ENCODE measurements around the gene RUNX2. TPM values are rescaled to one million over a fixed set of nuclear protein-coding genes. Genes with fewer than 3 reads are reported as not detected.

The RUNX2 gene
- polyA plus RNA-seq, 1 of the 3 experiments (the other 2 are of a cell fraction) = 4.4 TPM

DNA sequence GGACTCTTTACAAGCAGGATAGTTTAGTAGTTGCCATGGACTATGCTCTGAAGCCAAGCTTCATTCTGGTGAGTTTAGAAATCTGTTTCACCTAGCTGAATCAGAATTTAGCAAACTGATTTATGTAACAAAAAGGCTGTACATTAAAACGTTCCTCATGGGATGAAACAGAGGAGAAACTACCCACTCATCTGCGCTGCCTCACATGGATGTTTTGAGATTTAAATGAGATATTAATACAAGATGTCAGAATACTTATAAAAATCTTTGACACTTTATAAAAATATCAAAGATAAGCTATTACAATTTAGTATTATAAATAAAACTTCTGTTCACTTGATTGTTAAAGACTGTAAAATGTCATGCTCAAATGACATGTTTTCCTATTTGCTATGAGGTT lies 16.8 kb downstream of the RUNX2 start:
- H3K36me3 ChIP-seq (replicated peaks in 1 of 2; ENCODE audit: control insufficient read depth in 1 of 2, insufficient read depth in 2 of 2, low read length in 1 of 2) = no peaks in the 10 kb centered on the region
- H3K79me2 ChIP-seq (ENCODE audit: insufficient read depth) = no peaks in the 10 kb centered on the region; the same call in 1 of the 2 replicates
- H3K27ac ChIP-seq (ENCODE audit: low read depth in 2 of 2, low read length in 1 of 2) = no peak overlapping the region
- TF ChIP-seq, protein P1, sequence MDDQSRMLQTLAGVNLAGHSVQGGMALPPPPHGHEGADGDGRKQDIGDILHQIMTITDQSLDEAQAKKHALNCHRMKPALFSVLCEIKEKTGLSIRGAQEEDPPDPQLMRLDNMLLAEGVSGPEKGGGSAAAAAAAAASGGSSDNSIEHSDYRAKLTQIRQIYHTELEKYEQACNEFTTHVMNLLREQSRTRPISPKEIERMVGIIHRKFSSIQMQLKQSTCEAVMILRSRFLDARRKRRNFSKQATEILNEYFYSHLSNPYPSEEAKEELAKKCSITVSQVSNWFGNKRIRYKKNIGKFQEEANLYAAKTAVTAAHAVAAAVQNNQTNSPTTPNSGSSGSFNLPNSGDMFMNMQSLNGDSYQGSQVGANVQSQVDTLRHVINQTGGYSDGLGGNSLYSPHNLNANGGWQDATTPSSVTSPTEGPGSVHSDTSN (IDR thresholded peaks at IDR 0.05) = no peak
- no peak for TF ChIP-seq JUND (IDR thresholded peaks at IDR 0.05)
- TF ChIP-seq YY1 (IDR thresholded peaks at IDR 0.05; ENCODE audit: low read depth) = no peak
- TF ChIP-seq, protein P2, sequence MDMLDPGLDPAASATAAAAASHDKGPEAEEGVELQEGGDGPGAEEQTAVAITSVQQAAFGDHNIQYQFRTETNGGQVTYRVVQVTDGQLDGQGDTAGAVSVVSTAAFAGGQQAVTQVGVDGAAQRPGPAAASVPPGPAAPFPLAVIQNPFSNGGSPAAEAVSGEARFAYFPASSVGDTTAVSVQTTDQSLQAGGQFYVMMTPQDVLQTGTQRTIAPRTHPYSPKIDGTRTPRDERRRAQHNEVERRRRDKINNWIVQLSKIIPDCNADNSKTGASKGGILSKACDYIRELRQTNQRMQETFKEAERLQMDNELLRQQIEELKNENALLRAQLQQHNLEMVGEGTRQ (IDR thresholded peaks at IDR 0.05; ENCODE audit: borderline replicate concordance, low read depth, low read length) = no peak
- no peak for TF ChIP-seq TCF12 (IDR thresholded peaks at IDR 0.05)
- TF ChIP-seq, protein P3, sequence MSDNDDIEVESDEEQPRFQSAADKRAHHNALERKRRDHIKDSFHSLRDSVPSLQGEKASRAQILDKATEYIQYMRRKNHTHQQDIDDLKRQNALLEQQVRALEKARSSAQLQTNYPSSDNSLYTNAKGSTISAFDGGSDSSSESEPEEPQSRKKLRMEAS (IDR thresholded peaks at IDR 0.05; ENCODE audit: low read depth) = no peak
- no peak for TF ChIP-seq GABPA (IDR thresholded peaks at IDR 0.05; ENCODE audit: low read depth)
- no peak for TF ChIP-seq RXRA (IDR thresholded peaks at IDR 0.05; ENCODE audit: borderline replicate concordance, low read depth)
- no peak for TF ChIP-seq NRF1 (IDR thresholded peaks at IDR 0.05; ENCODE audit: low read depth, low read length)
- TF ChIP-seq, protein P4, sequence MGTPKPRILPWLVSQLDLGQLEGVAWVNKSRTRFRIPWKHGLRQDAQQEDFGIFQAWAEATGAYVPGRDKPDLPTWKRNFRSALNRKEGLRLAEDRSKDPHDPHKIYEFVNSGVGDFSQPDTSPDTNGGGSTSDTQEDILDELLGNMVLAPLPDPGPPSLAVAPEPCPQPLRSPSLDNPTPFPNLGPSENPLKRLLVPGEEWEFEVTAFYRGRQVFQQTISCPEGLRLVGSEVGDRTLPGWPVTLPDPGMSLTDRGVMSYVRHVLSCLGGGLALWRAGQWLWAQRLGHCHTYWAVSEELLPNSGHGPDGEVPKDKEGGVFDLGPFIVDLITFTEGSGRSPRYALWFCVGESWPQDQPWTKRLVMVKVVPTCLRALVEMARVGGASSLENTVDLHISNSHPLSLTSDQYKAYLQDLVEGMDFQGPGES (IDR thresholded peaks at IDR 0.05; ENCODE audit: low read depth, low read length) = no peak
- TF ChIP-seq TAF1 (IDR thresholded peaks at IDR 0.05; ENCODE audit: borderline replicate concordance, low read depth, low read length) = no peak
- no peak for TF ChIP-seq FOXM1 (IDR thresholded peaks at IDR 0.05; ENCODE audit: low read depth)
- no peak for TF ChIP-seq RFX5 (IDR thresholded peaks at IDR 0.05; ENCODE audit: low read length)
- no peaks in the 10 kb centered on the region for H3K27me3 ChIP-seq (ENCODE audit: insufficient read depth)
- no peaks in the 10 kb centered on the region for H3K9me2 ChIP-seq
- no peak for DNase-seq
- no peaks in the 10 kb centered on the region for H3K9me3 ChIP-seq
- no peak overlapping the region for H3K4me2 ChIP-seq
- H2AFZ ChIP-seq (ENCODE audit: low read depth) = no peak overlapping the region
- no peak overlapping the region for H3K4me3 ChIP-seq (ENCODE audit: low read depth in 2 of 2, low read length in 1 of 2)
- CTCF ChIA-PET = interaction anchor here (0.5 to 1.5 kb wide), 2 partner anchors 17 to 1464 kb away, joined by 3 to 4 read pairs; partner anchors contain the start of gene RUNX2
- H3F3A ChIP-seq (replicated peaks; ENCODE audit: insufficient read depth) = no peaks in the 10 kb centered on the region
- H3K9ac ChIP-seq = no peak overlapping the region
- POLR2A ChIA-PET = no interaction called here
- no peaks in the 10 kb centered on the region; a peak in 1 of 4 replicates for H3K4me1 ChIP-seq (ENCODE audit: control insufficient read depth in 1 of 2, insufficient read depth in 2 of 2, low read depth in 1 of 2, low read length in 1 of 2)
- no peaks in the 10 kb centered on the region for H4K20me1 ChIP-seq (ENCODE audit: insufficient read depth)
- 68% methylated on average over 2 of the region's 2 CpGs for WGBS (ENCODE audit: low lambda C conversion rate)

DNA sequence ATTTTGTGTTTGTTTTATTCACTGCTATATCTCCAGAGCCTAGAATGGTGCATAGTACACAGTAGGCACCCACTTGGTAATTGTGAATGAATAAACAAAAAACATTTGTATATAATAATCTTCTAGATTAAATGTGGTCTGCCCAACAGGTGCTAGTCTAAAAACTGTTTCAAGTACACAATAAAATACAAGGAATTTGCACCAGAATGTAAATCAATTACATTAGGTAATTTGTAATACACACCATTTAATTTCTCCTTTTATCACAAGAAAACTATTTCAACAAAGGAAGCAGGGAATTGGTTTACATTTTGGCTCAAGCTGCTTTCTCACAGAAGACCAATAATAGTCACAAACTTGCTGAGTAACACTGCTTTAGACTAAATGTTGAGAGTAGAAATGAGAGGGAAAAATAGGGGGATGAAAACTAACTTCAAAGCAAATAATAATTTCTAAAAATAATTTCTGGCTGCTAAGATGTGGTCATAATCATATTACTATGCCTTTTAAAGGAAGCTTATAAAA lies 22.1 kb downstream of the RUNX2 start:
- H3K4me2 ChIP-seq = no peak overlapping the region
- H3K4me1 ChIP-seq (ENCODE audit: control insufficient read depth in 1 of 2, insufficient read depth in 2 of 2, low read depth in 1 of 2, low read length in 1 of 2) = no peaks in the 10 kb centered on the region; a peak in 1 of 4 replicates
- no peak for DNase-seq
- TF ChIP-seq JUND (IDR thresholded peaks at IDR 0.05) (no peak), FOSL2 (IDR thresholded peaks at IDR 0.05; ENCODE audit: borderline replicate concordance, low read depth) (no peak), EZH2phosphoT487 (IDR thresholded peaks at IDR 0.05; ENCODE audit: borderline replicate concordance, low read depth) (no peak), TAF1 (IDR thresholded peaks at IDR 0.05; ENCODE audit: borderline replicate concordance, low read depth, low read length) (no peak), CHD2 (IDR thresholded peaks at IDR 0.05; ENCODE audit: low read length, partially characterized antibody) (no peak), GATA2 (CRISPR knock-in tag; IDR thresholded peaks at IDR 0.05) (no peak), EP300 (IDR thresholded peaks at IDR 0.05; ENCODE audit: borderline replicate concordance in 1 of 2, low read depth in 1 of 2, low read length in 1 of 2) (no peak)
- TF ChIP-seq, protein P5, sequence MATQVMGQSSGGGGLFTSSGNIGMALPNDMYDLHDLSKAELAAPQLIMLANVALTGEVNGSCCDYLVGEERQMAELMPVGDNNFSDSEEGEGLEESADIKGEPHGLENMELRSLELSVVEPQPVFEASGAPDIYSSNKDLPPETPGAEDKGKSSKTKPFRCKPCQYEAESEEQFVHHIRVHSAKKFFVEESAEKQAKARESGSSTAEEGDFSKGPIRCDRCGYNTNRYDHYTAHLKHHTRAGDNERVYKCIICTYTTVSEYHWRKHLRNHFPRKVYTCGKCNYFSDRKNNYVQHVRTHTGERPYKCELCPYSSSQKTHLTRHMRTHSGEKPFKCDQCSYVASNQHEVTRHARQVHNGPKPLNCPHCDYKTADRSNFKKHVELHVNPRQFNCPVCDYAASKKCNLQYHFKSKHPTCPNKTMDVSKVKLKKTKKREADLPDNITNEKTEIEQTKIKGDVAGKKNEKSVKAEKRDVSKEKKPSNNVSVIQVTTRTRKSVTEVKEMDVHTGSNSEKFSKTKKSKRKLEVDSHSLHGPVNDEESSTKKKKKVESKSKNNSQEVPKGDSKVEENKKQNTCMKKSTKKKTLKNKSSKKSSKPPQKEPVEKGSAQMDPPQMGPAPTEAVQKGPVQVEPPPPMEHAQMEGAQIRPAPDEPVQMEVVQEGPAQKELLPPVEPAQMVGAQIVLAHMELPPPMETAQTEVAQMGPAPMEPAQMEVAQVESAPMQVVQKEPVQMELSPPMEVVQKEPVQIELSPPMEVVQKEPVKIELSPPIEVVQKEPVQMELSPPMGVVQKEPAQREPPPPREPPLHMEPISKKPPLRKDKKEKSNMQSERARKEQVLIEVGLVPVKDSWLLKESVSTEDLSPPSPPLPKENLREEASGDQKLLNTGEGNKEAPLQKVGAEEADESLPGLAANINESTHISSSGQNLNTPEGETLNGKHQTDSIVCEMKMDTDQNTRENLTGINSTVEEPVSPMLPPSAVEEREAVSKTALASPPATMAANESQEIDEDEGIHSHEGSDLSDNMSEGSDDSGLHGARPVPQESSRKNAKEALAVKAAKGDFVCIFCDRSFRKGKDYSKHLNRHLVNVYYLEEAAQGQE (IDR thresholded peaks at IDR 0.05; ENCODE audit: low read depth, low read length) = no peak
- TF ChIP-seq, protein P6, sequence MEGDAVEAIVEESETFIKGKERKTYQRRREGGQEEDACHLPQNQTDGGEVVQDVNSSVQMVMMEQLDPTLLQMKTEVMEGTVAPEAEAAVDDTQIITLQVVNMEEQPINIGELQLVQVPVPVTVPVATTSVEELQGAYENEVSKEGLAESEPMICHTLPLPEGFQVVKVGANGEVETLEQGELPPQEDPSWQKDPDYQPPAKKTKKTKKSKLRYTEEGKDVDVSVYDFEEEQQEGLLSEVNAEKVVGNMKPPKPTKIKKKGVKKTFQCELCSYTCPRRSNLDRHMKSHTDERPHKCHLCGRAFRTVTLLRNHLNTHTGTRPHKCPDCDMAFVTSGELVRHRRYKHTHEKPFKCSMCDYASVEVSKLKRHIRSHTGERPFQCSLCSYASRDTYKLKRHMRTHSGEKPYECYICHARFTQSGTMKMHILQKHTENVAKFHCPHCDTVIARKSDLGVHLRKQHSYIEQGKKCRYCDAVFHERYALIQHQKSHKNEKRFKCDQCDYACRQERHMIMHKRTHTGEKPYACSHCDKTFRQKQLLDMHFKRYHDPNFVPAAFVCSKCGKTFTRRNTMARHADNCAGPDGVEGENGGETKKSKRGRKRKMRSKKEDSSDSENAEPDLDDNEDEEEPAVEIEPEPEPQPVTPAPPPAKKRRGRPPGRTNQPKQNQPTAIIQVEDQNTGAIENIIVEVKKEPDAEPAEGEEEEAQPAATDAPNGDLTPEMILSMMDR (IDR thresholded peaks at IDR 0.05) = no peak

More for the DNA sequence above, 22.1 kb downstream of the RUNX2 start:
- CTCF ChIA-PET = no interaction called here
- no peak overlapping the region for H2AFZ ChIP-seq (ENCODE audit: low read depth)
- H3K36me3 ChIP-seq (replicated peaks in 1 of 2; ENCODE audit: control insufficient read depth in 1 of 2, insufficient read depth in 2 of 2, low read length in 1 of 2) = no peaks in the 10 kb centered on the region
- H3K27ac ChIP-seq (ENCODE audit: low read depth in 2 of 2, low read length in 1 of 2) = no peak overlapping the region
- no peaks in the 10 kb centered on the region; the same call in 1 of the 2 replicates for H3K79me2 ChIP-seq (ENCODE audit: insufficient read depth)
- POLR2A ChIA-PET = no interaction called here
- H3K4me3 ChIP-seq (ENCODE audit: low read depth in 2 of 2, low read length in 1 of 2) = no peak overlapping the region
- H4K20me1 ChIP-seq (ENCODE audit: insufficient read depth) = no peaks in the 10 kb centered on the region
- no peak overlapping the region for H3K9ac ChIP-seq
- H3K9me2 ChIP-seq = no peaks in the 10 kb centered on the region
- no peaks in the 10 kb centered on the region for H3F3A ChIP-seq (replicated peaks; ENCODE audit: insufficient read depth)
- no peaks in the 10 kb centered on the region for H3K9me3 ChIP-seq
- H3K27me3 ChIP-seq (ENCODE audit: insufficient read depth) = no peaks in the 10 kb centered on the region
